Activated CD8-positive, alpha-beta memory T cell treated with anti-CD3 and anti-CD28 coated beads, Interleukin-2, amount 50 U/mL, for 1 hour (primary cell): ENCODE results near the gene NPR1.
"Not testable (repeated sequence)": the region's sequence is repeated elsewhere in the genome, so short reads cannot be mapped to it uniquely, and the experiment has no call there.

Experiments used
- DNase-seq: peaks from one replicate; pipeline ENCODE4 v3.0.0-alpha.2; 2020; ENCODE audit errors: extremely low read depth

The NPR1 gene

GRCh38 chr1:153724634-153725033, 46.1 kb downstream of the NPR1 start:
- not testable (repeated sequence) for DNase-seq

- DNase-seq = peak; percentile 99
These were observed 49.2 kb downstream of the NPR1 start, which contains the start of gene INTS3 for GRCh38 chr1:153727463-153728304. Gene INTS3, plus strand, starts transcription at chr1:153728050. Its CDS starts 585 bp downstream, at chr1:153728635.

- DNase-seq = no peak
These were observed 50.0 kb downstream of the NPR1 start for GRCh38 chr1:153728305-153729066.

GRCh38 chr1:153730468-153730988, 52.0 kb downstream of the NPR1 start:
- no peak for DNase-seq

GRCh38 chr1:153733970-153734369, 55.5 kb downstream of the NPR1 start:
- DNase-seq = no peak

- DNase-seq = no peak
These were observed 56.1 kb downstream of the NPR1 start for GRCh38 chr1:153734396-153735089.

- no peak for DNase-seq
These were observed 56.6 kb downstream of the NPR1 start for GRCh38 chr1:153735090-153735420.

GRCh38 chr1:153741986-153742385, 63.5 kb downstream of the NPR1 start:
- DNase-seq = no peak

- no peak for DNase-seq
These were observed 64.1 kb downstream of the NPR1 start for GRCh38 chr1:153742411-153743142.
